H9 (cell line): Measurements from ENCODE around the gene DTNB. TPM values are rescaled to one million over a fixed set of nuclear protein-coding genes. Genes with fewer than 3 reads are reported as not detected.

Experiments used
- DNase-seq: peaks from one replicate; pipeline ENCODE4 v3.0.0-alpha.2; 2017
- H2AFZ ChIP-seq: one replicate; pipeline ENCODE4 v1.6.1; 2013; ENCODE audit warnings: mild to moderate bottlenecking, low read length, control low read depth, moderate library complexity
- H2AK5ac ChIP-seq: 2 replicates; pipeline ENCODE4 v1.6.1; 2013; ENCODE audit warnings: low read length, control low read depth, mixed read lengths; ENCODE audit not compliant: insufficient read length
- H2BK120ac ChIP-seq: one replicate; pipeline ENCODE4 v1.6.1; 2013; ENCODE audit warnings: low read depth, mild to moderate bottlenecking, low read length, control low read depth, inconsistent platforms; ENCODE audit not compliant: poor library complexity, severe bottlenecking
- H2BK12ac ChIP-seq: 2 replicates; pipeline ENCODE4 v1.6.1; 2013; ENCODE audit warnings: low read length, control low read depth, mixed read lengths, low read depth; ENCODE audit not compliant: insufficient read length
- H2BK15ac ChIP-seq: 2 replicates; pipeline ENCODE4 v1.6.1; 2013; ENCODE audit warnings: low read depth, low read length, control low read depth
- H2BK20ac ChIP-seq: one replicate; pipeline ENCODE4 v1.6.1; 2013; ENCODE audit warnings: low read depth, mild to moderate bottlenecking, low read length, control low read depth, inconsistent platforms; ENCODE audit not compliant: poor library complexity, severe bottlenecking
- H2BK5ac ChIP-seq: 2 replicates; pipeline ENCODE4 v1.6.1; 2013; ENCODE audit warnings: low read length, control low read depth, mixed read lengths; ENCODE audit not compliant: insufficient read length
- H3K14ac ChIP-seq: 2 replicates; pipeline ENCODE4 v1.6.1; 2013; ENCODE audit warnings: low read length, control low read depth; ENCODE audit not compliant: insufficient read depth
- H3K18ac ChIP-seq: 2 replicates; pipeline ENCODE4 v1.6.1; 2013; ENCODE audit warnings: low read depth, mild to moderate bottlenecking, mixed read lengths, low read length, control low read depth; ENCODE audit not compliant: insufficient read length
- H3K23ac ChIP-seq: 2 replicates; pipeline ENCODE4 v1.6.1; 2013; ENCODE audit warnings: low read length, control low read depth, mixed read lengths, low read depth; ENCODE audit not compliant: insufficient read length
- H3K23me2 ChIP-seq: 2 replicates; pipeline ENCODE4 v1.6.1; 2013; ENCODE audit warnings: low read depth, mild to moderate bottlenecking, mixed read lengths, low read length, control low read depth; ENCODE audit not compliant: insufficient read length, poor library complexity, severe bottlenecking
- H3K27ac ChIP-seq: 2 replicates; pipeline ENCODE4 v1.5.1; 2013; ENCODE audit warnings: low read length, control low read depth, mixed read lengths, low read depth; ENCODE audit not compliant: insufficient read length
- H3K27me3 ChIP-seq: 2 replicates; pipeline ENCODE4 v1.6.1; 2013; ENCODE audit warnings: low read length, control low read depth, inconsistent platforms; ENCODE audit not compliant: insufficient read depth
- H3K4ac ChIP-seq: 2 replicates; pipeline ENCODE4 v1.6.1; 2013; ENCODE audit warnings: low read depth, mild to moderate bottlenecking, control low read depth, inconsistent platforms, low read length, moderate library complexity
- H3K4me1 ChIP-seq: 2 replicates; pipeline ENCODE4 v1.6.1; 2013; ENCODE audit warnings: low read length, control low read depth, inconsistent platforms; ENCODE audit not compliant: insufficient read depth
- H3K4me2 ChIP-seq: 2 replicates; pipeline ENCODE4 v1.6.1; 2013; ENCODE audit warnings: low read length, control low read depth, mixed read lengths; ENCODE audit not compliant: insufficient read length, insufficient read depth
- H3K56ac ChIP-seq: 2 replicates; pipeline ENCODE4 v1.6.1; 2013; ENCODE audit warnings: low read depth, mild to moderate bottlenecking, mixed read lengths, low read length, control low read depth; ENCODE audit not compliant: insufficient read length
- H3K79me1 ChIP-seq: 2 replicates; pipeline ENCODE4 v1.6.1; 2013; ENCODE audit warnings: low read depth, mild to moderate bottlenecking, moderate library complexity, low read length, control low read depth, inconsistent platforms; ENCODE audit not compliant: insufficient read depth, poor library complexity, severe bottlenecking
- H3K79me2 ChIP-seq: 2 replicates; pipeline ENCODE4 v1.6.1; 2013; ENCODE audit warnings: low read length, control low read depth, inconsistent platforms; ENCODE audit not compliant: insufficient read depth
- H3K9ac ChIP-seq: 2 replicates; pipeline ENCODE4 v1.6.1; 2013; ENCODE audit warnings: low read length, control low read depth, mixed read lengths; ENCODE audit not compliant: insufficient read length; ENCODE audit errors: extremely low read depth
- H3K9me3 ChIP-seq: one replicate; pipeline ENCODE4 v1.6.1; 2013; ENCODE audit warnings: low read depth, low read length, inconsistent platforms; ENCODE audit not compliant: control insufficient read depth
- H3T11ph ChIP-seq: one replicate; pipeline ENCODE4 v1.6.1; 2013; ENCODE audit warnings: mild to moderate bottlenecking, low read length, control low read depth, inconsistent platforms
- H4K20me1 ChIP-seq: one replicate; pipeline ENCODE4 v1.6.1; 2013; ENCODE audit not compliant: control insufficient read depth, insufficient read length, insufficient read depth
- H4K5ac ChIP-seq: 2 replicates; pipeline ENCODE4 v1.6.1; 2013; ENCODE audit warnings: low read depth, mild to moderate bottlenecking, mixed read lengths, low read length, control low read depth; ENCODE audit not compliant: insufficient read length
- H4K8ac ChIP-seq: replicated peaks from 2 replicates; pipeline ENCODE4 v1.6.1; 2013; ENCODE audit warnings: low read length, control low read depth, mixed read lengths, low read depth; ENCODE audit not compliant: insufficient read length
- H4K91ac ChIP-seq: 2 replicates; pipeline ENCODE4 v1.6.1; 2013; ENCODE audit warnings: low read depth, mild to moderate bottlenecking, moderate library complexity, mixed read lengths, low read length, control low read depth; ENCODE audit not compliant: insufficient read length
- H3K27ac Mint-ChIP-seq, 3 experiments: 2 replicates in 2 of 3; 3 replicates in 1 of 3; pipeline ENCODE4 v1.8.0; 2020 to 2021; ENCODE audit warnings: mixed read lengths in 3 of 3, mild to moderate bottlenecking in 1 of 3, moderate library complexity in 1 of 3
- H3K27me3 Mint-ChIP-seq: 2 replicates; pipeline ENCODE4 v1.8.0; 2021; ENCODE audit warnings: low read depth, mild to moderate bottlenecking, moderate library complexity, mixed read lengths
- H3K36me3 Mint-ChIP-seq, 3 experiments: 2 replicates in 2 of 3; 3 replicates in 1 of 3; pipeline ENCODE4 v1.8.0; 2020 to 2021; ENCODE audit warnings: low read depth in 3 of 3, mixed read lengths in 3 of 3; ENCODE audit not compliant: insufficient read depth in 1 of 3
- H3K4me1 Mint-ChIP-seq, 2 experiments: 2 replicates each; pipeline ENCODE4 v1.8.0; 2020; ENCODE audit warnings: mixed read lengths in 2 of 2
- H3K4me3 Mint-ChIP-seq, 2 experiments: 2 replicates in 1 of 2; 3 replicates in 1 of 2; pipeline ENCODE4 v1.8.0; 2020 to 2021; ENCODE audit warnings: mild to moderate bottlenecking in 2 of 2, mixed read lengths in 2 of 2, moderate library complexity in 1 of 2
- H3K9me3 Mint-ChIP-seq, 2 experiments: 2 replicates in 1 of 2; 3 replicates in 1 of 2; pipeline ENCODE4 v1.8.0; 2020; ENCODE audit warnings: mild to moderate bottlenecking in 2 of 2, mixed read lengths in 2 of 2, moderate library complexity in 1 of 2
- CTCF ChIP-seq: fragments of 200-600 bp; sonication (generic); conservative IDR thresholded peaks from 3 replicates; pipeline ENCODE4 v1.8.0; 2021; ENCODE audit warnings: antibody characterized with exemption, mild to moderate bottlenecking
- WGBS: extraction: QIAGEN DNeasy Blood & Tissue Kit; methylation state at CpG from one replicate; pipeline ENCODE4 v1.1.7; 2013; ENCODE audit warnings: missing lambda C conversion rate, low lambda C conversion rate, mixed read lengths; ENCODE audit not compliant: insufficient read length; ENCODE audit errors: extremely low coverage; 5-methylcytosine and 5-hydroxymethylcytosine counted together
- total RNA-seq: library from RNA; stranded (reverse); gene quantifications from 2 replicates; pipeline ENCODE4 v1.2.1, GENCODE V29; 2021

DTNB gene
- total RNA-seq, 1 experiment from 2014 or later = 26.7 TPM

- H3K27ac ChIP-seq = no peak overlapping the region
- H3K27ac Mint-ChIP-seq = no peak overlapping the region
- no peaks in the 10 kb centered on the region for H3K23me2 ChIP-seq
- no peak for DNase-seq
- no peak overlapping the region for H2BK5ac ChIP-seq
- H2BK15ac ChIP-seq = no peak overlapping the region
- no peaks in the 10 kb centered on the region for H3K4me1 ChIP-seq
- H4K91ac ChIP-seq = no peak overlapping the region
- H3K9me3 Mint-ChIP-seq = no peaks in the 10 kb centered on the region
- H4K20me1 ChIP-seq = no peaks in the 10 kb centered on the region
- H3K56ac ChIP-seq = no peak overlapping the region
- H4K5ac ChIP-seq = no peak overlapping the region
- no peak overlapping the region for H3K4me2 ChIP-seq
- no peak overlapping the region for H4K8ac ChIP-seq
- H3K14ac ChIP-seq = no peak overlapping the region
- no peak overlapping the region for H2BK12ac ChIP-seq
- no peak overlapping the region for H2AK5ac ChIP-seq
- H3K27me3 Mint-ChIP-seq = no peaks in the 10 kb centered on the region
- H3T11ph ChIP-seq = no peak overlapping the region
- H3K27me3 ChIP-seq = no peaks in the 10 kb centered on the region
- no peak overlapping the region for H3K4me3 Mint-ChIP-seq
- H3K9me3 ChIP-seq = no peaks in the 10 kb centered on the region
- no peak overlapping the region for H2BK120ac ChIP-seq
- no peak overlapping the region for H3K9ac ChIP-seq
- H3K36me3 Mint-ChIP-seq = peaks cover 0 to 5% (median 0%) of the 10 kb centered on the region in 3 experiments; a peak in 4 of 7 replicates
- TF ChIP-seq CTCF = no peak
- H3K79me1 ChIP-seq = no peaks in the 10 kb centered on the region
- H3K4ac ChIP-seq = no peak overlapping the region
- no peak overlapping the region for H2BK20ac ChIP-seq
- no peak overlapping the region for H3K23ac ChIP-seq
- no CpG with 5 or more reads among the region's 6 CpGs for WGBS
- peaks cover 1 to 4% of the 10 kb centered on the region in 2 experiments; a peak in 2 of 4 replicates for H3K4me1 Mint-ChIP-seq
- H3K18ac ChIP-seq = no peak overlapping the region
- H3K79me2 ChIP-seq = no peaks in the 10 kb centered on the region
- no peak overlapping the region for H2AFZ ChIP-seq
Observed at GRCh38 chr2:25424426-25425028, 248.8 kb downstream of the DTNB start.
